Measurements from ENCODE around the gene TESK2.

The TESK2 gene

GRCh38 chr1:45304311-45305081 lies 186.5 kb downstream of the TESK2 start:
- no peak for DNase-seq (ENCODE audit: low spot score)

- peak; percentile 97 for DNase-seq (ENCODE audit: low spot score)
Observed at GRCh38 chr1:45303520-45304310, 187.2 kb downstream of the TESK2 start.

GRCh38 chr1:45302505-45303150 lies 188.3 kb downstream of the TESK2 start:
- no peak for DNase-seq (ENCODE audit: low spot score)

GRCh38 chr1:45300669-45300997 lies 190.3 kb downstream of the TESK2 start:
- no peak for DNase-seq (ENCODE audit: low spot score)

GRCh38 chr1:45299981-45300668 lies 190.8 kb downstream of the TESK2 start:
- DNase-seq (ENCODE audit: low spot score): peak; percentile 68

GRCh38 chr1:45299296-45299695 lies 191.7 kb downstream of the TESK2 start:
- no peak for DNase-seq (ENCODE audit: low spot score)

GRCh38 chr1:45297666-45298356 lies 193.2 kb downstream of the TESK2 start:
- no peak for DNase-seq (ENCODE audit: low spot score)
